Cardiac muscle cell (in vitro differentiated cells and primary cell): ENCODE data around the gene CD300LB. TPM values are rescaled to one million over a fixed set of nuclear protein-coding genes. Genes with fewer than 3 reads are reported as not detected.

ENCODE experiments used
- DNase-seq, 2 donors: peaks; one replicate each; pipeline versions ENCODE4 v3.0.0 to v3.0.0-alpha.2; 2010 to 2017; ENCODE audit warnings: low read depth in 1 of 2, low spot score in 1 of 2
- H3K27ac ChIP-seq: fragments of 200-600 bp; sonication (generic); 2 replicates; pipeline ENCODE4 v1.5.1; 2016
- H3K27me3 ChIP-seq: fragments of 200-600 bp; sonication (generic); 2 replicates; pipeline ENCODE4 v1.6.0; 2016; ENCODE audit warnings: control low read depth
- H3K36me3 ChIP-seq: fragments of 200-600 bp; sonication (generic); 2 replicates; pipeline ENCODE4 v1.5.1; 2016; ENCODE audit warnings: control low read depth
- H3K4me1 ChIP-seq: fragments of 200-600 bp; sonication (generic); 2 replicates; pipeline ENCODE4 v1.8.1; 2017; ENCODE audit warnings: low read depth, mild to moderate bottlenecking, mixed run types
- H3K4me3 ChIP-seq: fragments of 200-600 bp; sonication (generic); 2 replicates; pipeline ENCODE4 v1.5.1; 2016; ENCODE audit warnings: mild to moderate bottlenecking
- H3K9me3 ChIP-seq: fragments of 200-600 bp; sonication (generic); 2 replicates; pipeline ENCODE4 v1.5.1; 2017; ENCODE audit warnings: low read depth, mild to moderate bottlenecking, control low read depth
- polyA plus RNA-seq: library from polyadenylated mRNA; unstranded; fragments of >200 nt; fragmentation: Nextera tagmentation; extraction: Ambion mirVana; gene quantifications from 2 replicates; pipeline ENCODE4 v1.2.1, GENCODE V29; 2016
- total RNA-seq: library from RNA; depleted of rRNA; stranded (reverse); fragments of >200 nt; gene quantifications from 2 replicates; pipeline ENCODE4 v1.2.3, GENCODE V29; 2016
- TF ChIP-seq, protein P1 (sequence below): IDR thresholded peaks from 2 replicates; pipeline ENCODE4 v1.5.1; 2012; ENCODE audit warnings: low read depth, mild to moderate bottlenecking, low read length

CD300LB gene
- total and polyA plus RNA-seq, 2 experiments from 2014 or later, result not detected

DNA sequence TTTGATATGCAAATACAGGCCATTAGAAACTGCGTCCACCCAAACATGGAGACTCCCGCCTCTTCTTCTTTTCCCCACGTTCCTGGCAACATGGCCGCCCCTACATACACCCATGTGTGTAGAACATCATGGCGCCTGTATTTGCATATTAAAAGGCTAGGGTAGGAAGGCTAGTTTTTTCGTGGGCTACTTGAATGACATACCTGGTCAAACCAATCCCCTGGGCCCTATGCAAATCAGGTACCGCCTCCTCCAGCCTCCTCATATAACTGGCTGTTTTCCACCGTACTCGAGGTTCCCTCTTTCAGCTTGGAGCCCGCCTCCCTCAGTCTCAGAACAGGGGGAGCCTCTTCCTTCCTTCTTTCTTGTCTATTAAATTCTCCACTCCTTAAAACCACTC lies 840 bp upstream of the CD300LB start:
- DNase-seq, result no peak

DNA sequence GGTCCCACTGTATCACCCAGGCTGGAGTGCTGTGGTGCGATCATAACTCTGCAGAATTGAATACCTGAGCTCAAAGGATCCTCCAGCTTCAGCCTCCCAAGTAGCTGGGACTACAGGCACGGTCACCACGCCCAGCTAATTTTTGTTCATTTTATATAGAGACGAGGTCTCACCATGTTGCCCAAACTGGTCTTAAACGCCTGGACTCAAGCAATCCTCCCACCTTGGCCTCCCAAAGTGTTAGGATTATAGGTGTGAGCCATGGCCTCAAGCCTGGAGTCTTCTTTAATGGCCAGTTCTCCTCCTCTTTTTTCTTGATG lies 484 bp downstream of the CD300LB start:
- Histone ChIP-seq H3K27me3 (peaks cover 2% of the 10 kb centered on the region), H3K9me3 (no peaks in the 10 kb centered on the region), H3K4me3 (no peak overlapping the region), H3K4me1 (no peaks in the 10 kb centered on the region), H3K36me3 (no peaks in the 10 kb centered on the region), H3K27ac (no peak overlapping the region)
- no peak for DNase-seq
- TF ChIP-seq, protein P1, sequence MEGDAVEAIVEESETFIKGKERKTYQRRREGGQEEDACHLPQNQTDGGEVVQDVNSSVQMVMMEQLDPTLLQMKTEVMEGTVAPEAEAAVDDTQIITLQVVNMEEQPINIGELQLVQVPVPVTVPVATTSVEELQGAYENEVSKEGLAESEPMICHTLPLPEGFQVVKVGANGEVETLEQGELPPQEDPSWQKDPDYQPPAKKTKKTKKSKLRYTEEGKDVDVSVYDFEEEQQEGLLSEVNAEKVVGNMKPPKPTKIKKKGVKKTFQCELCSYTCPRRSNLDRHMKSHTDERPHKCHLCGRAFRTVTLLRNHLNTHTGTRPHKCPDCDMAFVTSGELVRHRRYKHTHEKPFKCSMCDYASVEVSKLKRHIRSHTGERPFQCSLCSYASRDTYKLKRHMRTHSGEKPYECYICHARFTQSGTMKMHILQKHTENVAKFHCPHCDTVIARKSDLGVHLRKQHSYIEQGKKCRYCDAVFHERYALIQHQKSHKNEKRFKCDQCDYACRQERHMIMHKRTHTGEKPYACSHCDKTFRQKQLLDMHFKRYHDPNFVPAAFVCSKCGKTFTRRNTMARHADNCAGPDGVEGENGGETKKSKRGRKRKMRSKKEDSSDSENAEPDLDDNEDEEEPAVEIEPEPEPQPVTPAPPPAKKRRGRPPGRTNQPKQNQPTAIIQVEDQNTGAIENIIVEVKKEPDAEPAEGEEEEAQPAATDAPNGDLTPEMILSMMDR, result no peak

More for the DNA sequence above, 840 bp upstream of the CD300LB start:
- no peak overlapping the region for H3K4me3 ChIP-seq
- TF ChIP-seq, protein P1, result no peak
- no peaks in the 10 kb centered on the region for H3K36me3 ChIP-seq
- no peaks in the 10 kb centered on the region for H3K4me1 ChIP-seq
- peaks cover 3% of the 10 kb centered on the region for H3K27me3 ChIP-seq
- no peaks in the 10 kb centered on the region for H3K9me3 ChIP-seq
- H3K27ac ChIP-seq, result no peak overlapping the region

DNA sequence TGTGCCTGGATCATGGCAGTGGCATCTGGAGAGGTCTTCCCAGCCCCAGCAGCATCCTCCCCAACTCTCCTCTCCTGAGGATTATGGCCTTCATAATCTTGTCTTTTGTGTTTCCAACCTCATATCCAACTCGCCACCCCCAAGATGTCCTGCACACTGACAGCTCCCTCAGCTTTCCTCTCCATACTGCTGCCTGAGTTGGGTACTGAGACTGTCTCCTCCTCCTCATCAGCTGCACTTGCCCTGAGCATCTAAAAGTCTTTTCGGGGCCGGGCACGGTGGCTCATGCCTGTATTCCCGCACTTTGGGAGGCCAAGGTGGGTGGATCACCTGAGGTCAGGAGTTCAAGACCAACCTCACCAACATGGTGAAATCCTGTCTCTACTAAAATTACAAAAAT lies 2.0 kb downstream of the CD300LB start:
- H3K36me3 ChIP-seq, result no peaks in the 10 kb centered on the region
- H3K27me3 ChIP-seq, result peaks cover 9% of the 10 kb centered on the region
- DNase-seq, result no peak
- no peaks in the 10 kb centered on the region for H3K9me3 ChIP-seq
- no peak overlapping the region for H3K27ac ChIP-seq
- H3K4me1 ChIP-seq, result no peaks in the 10 kb centered on the region
- no peak overlapping the region for H3K4me3 ChIP-seq
- TF ChIP-seq, protein P1, result no peak

DNA sequence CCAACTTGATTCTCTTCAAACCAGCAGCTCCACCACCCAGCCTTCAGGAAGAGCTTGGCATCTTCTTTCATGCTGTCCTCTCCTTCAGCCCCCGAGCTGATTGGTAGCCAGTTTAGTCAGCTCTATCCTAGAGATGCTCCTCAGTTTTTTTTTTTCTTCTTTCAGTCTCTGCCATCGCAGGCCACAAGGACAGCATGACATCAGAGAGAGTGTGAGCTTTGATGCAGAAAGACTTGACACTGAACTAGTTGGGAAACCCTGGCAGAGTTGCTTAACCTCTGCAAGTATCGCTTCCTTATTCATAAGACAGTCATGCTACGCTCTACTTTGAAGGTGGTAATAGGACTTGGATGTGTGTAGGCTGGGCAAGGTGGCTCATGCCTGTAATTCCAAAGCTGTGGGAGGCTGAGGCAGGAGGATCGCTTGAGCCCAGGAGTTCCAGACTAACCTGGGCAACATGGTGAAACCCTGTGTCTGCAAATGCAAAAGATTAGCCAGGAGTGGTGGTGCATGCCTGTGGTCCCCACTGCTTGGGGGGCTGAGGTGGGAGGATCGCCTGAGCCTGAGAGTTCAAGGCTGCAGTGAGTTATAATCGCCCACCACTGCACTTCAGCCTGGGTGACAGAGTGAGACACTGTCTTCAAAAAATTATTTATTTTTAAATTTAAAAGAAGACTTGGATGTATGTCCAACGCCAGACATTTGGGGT lies 2.6 kb downstream of the CD300LB start:
- H3K4me3 ChIP-seq, result no peak overlapping the region
- no peaks in the 10 kb centered on the region for H3K9me3 ChIP-seq
- H3K27ac ChIP-seq, result no peak overlapping the region
- no peaks in the 10 kb centered on the region for H3K4me1 ChIP-seq
- TF ChIP-seq, protein P1, result no peak
- no peaks in the 10 kb centered on the region for H3K36me3 ChIP-seq
- no peak for DNase-seq
- H3K27me3 ChIP-seq, result peaks cover 9% of the 10 kb centered on the region

DNA sequence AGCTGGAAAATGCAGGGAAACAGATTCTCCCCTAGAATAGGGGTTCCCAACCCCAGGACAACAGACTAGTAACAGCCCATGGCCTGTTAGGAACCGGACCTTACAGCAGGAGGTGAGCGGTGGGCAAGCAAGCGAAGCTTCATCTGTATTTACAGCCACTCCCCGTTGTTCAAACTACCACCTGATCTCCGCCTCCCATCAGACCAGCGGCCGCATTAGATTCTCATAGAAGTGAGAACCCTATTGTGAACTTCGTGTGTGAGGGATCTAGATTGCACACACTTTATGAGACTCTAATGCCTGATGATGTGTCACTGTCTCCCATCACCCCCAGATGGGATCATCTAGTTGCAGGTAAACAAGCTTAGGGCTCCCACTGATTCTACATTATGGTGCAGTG lies 3.5 kb downstream of the CD300LB start:
- H3K27me3 ChIP-seq, result peaks cover 9% of the 10 kb centered on the region
- no peak overlapping the region for H3K27ac ChIP-seq
- TF ChIP-seq, protein P1, result no peak
- no peaks in the 10 kb centered on the region for H3K9me3 ChIP-seq
- no peak for DNase-seq
- no peak overlapping the region for H3K4me3 ChIP-seq
- no peaks in the 10 kb centered on the region for H3K4me1 ChIP-seq
- H3K36me3 ChIP-seq, result no peaks in the 10 kb centered on the region
